ENCODE results near the gene GATA3.

DNA sequence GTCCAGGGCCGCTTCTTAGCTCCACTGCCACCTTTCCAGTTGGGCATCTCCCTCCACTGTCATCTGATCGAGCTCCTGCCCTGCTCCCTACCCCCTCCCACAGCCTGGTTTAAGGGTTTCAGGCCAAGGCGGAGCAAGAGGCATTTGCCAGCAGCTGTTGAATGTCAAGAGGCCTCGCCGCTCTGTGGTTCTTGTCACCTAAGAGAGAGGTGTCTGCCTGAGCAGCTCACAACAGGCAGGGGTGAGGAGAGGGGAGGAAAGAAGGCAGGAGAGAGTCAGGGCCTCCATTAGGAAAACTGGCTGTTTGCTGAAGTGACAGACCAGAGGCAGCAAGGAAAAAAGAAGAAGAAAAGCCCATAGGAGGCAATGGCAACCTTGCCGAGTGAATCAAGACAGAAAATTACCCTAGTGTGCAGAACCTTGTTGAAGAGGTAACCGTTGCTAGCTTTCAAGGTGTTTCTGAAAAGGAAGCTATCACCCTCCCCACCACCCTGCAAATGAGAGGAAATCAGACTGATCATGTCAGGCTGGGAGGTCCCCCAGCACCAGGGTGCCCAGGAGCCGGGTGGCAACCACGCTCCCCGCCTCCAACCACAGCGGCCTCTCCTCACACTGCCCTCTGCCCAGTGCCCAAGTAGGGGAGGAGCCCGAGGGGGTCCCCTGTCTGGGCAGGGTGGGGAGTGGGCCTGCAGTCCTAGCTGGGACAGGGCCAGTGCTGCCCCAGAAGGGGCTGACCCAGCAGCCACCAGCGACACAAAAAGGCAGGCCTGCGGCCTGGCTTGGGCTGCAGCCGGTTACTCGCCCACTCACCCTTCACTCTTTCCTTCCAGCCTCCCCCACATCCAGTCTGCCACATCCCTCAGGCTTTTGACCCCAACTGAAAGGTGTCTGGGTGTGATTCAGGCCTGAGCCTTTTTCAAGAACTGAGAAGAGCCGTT, 7.1 kb downstream of the GATA3 start:
- TF ChIP-seq, protein P1, sequence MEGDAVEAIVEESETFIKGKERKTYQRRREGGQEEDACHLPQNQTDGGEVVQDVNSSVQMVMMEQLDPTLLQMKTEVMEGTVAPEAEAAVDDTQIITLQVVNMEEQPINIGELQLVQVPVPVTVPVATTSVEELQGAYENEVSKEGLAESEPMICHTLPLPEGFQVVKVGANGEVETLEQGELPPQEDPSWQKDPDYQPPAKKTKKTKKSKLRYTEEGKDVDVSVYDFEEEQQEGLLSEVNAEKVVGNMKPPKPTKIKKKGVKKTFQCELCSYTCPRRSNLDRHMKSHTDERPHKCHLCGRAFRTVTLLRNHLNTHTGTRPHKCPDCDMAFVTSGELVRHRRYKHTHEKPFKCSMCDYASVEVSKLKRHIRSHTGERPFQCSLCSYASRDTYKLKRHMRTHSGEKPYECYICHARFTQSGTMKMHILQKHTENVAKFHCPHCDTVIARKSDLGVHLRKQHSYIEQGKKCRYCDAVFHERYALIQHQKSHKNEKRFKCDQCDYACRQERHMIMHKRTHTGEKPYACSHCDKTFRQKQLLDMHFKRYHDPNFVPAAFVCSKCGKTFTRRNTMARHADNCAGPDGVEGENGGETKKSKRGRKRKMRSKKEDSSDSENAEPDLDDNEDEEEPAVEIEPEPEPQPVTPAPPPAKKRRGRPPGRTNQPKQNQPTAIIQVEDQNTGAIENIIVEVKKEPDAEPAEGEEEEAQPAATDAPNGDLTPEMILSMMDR (IDR thresholded peaks at IDR 0.05): no peak
- no peak for TF ChIP-seq EZH2 (IDR thresholded peaks at IDR 0.05)
- TF ChIP-seq EZH2phosphoT487 (IDR thresholded peaks at IDR 0.05): no peak

Data from neural progenitor cell (in vitro differentiated cells).